Liver (tissue), 9 donors: ENCODE data around the gene CALR. TPM values are rescaled to one million over a fixed set of nuclear protein-coding genes. Genes with fewer than 3 reads are reported as not detected.
A peak's percentile ranks its signal among the peaks of the same experiment; 100 is the strongest.

Source experiments
- DNase-seq: peaks from one replicate; pipeline ENCODE4 v3.0.0-alpha.2; 2017; ENCODE audit warnings: low spot score
- H3K27ac ChIP-seq, 2 donors: one replicate each; pipeline ENCODE4 v1.7.0; 2013; ENCODE audit warnings: inconsistent platforms in 2 of 2, low read length in 2 of 2, control low read depth in 1 of 2, low read depth in 1 of 2, mild to moderate bottlenecking in 1 of 2
- H3K27me3 ChIP-seq, 4 donors: one replicate each; pipeline versions ENCODE4 v1.6.1 to v1.7.0; 2013; ENCODE audit warnings: low read length in 3 of 4, inconsistent platforms in 1 of 4, mild to moderate bottlenecking in 1 of 4, moderate library complexity in 1 of 4; ENCODE audit not compliant: control insufficient read depth in 4 of 4, insufficient read depth in 4 of 4
- H3K36me3 ChIP-seq, 4 donors: one replicate each; pipeline versions ENCODE4 v1.6.1 to v1.7.0; 2013; ENCODE audit warnings: low read length in 3 of 4, mild to moderate bottlenecking in 3 of 4, low read depth in 1 of 4, moderate library complexity in 1 of 4; ENCODE audit not compliant: control insufficient read depth in 4 of 4, insufficient read depth in 3 of 4
- H3K4me1 ChIP-seq, 4 donors: one replicate each; pipeline versions ENCODE4 v1.6.1 to v1.7.0; 2013; ENCODE audit warnings: low read length in 3 of 4, mild to moderate bottlenecking in 3 of 4, moderate library complexity in 1 of 4; ENCODE audit not compliant: control insufficient read depth in 4 of 4, insufficient read depth in 4 of 4
- H3K4me3 ChIP-seq, 3 donors: one replicate each; pipeline versions ENCODE4 v1.6.1 to v1.7.0; 2013; ENCODE audit warnings: low read length in 3 of 3, control low read depth in 1 of 3, low read depth in 1 of 3, mild to moderate bottlenecking in 1 of 3
- H3K9ac ChIP-seq, 2 donors: one replicate each; pipeline ENCODE4 v1.7.0; 2013; ENCODE audit warnings: low read length in 2 of 2, mild to moderate bottlenecking in 2 of 2, moderate library complexity in 2 of 2, control low read depth in 1 of 2, low read depth in 1 of 2
- H3K9me3 ChIP-seq, 4 donors: one replicate each; pipeline versions ENCODE4 v1.6.1 to v1.7.0; 2013; ENCODE audit warnings: low read length in 3 of 4; ENCODE audit not compliant: control insufficient read depth in 4 of 4
- ATF3 ChIP-seq: IDR thresholded peaks from 2 replicates; pipeline ENCODE4 v1.6.1; 2016; ENCODE audit warnings: antibody characterized with exemption
- CTCF ChIP-seq: fragments of 150-350 bp; IDR thresholded peaks from 2 replicates; pipeline ENCODE4 v1.5.1; 2017; ENCODE audit warnings: improper control_type of control experiment, low read depth, low read length; ENCODE audit not compliant: missing input control
- FOXA1 ChIP-seq: IDR thresholded peaks from 2 replicates; pipeline ENCODE4 v1.6.1; 2016; ENCODE audit warnings: antibody characterized with exemption
- FOXA2 ChIP-seq: IDR thresholded peaks from 2 replicates; pipeline ENCODE4 v1.6.1; 2016; ENCODE audit warnings: antibody characterized with exemption
- GABPA ChIP-seq, 2 donors: IDR thresholded peaks in 1 of 2; conservative IDR thresholded peaks in 1 of 2; 2 replicates each; pipeline ENCODE4 v1.6.1; 2016; ENCODE audit warnings: antibody characterized with exemption in 2 of 2, mild to moderate bottlenecking in 1 of 2, moderate library complexity in 1 of 2
- JUND ChIP-seq, 2 donors: IDR thresholded peaks; 2 replicates each; pipeline ENCODE4 v1.6.1; 2016; ENCODE audit warnings: antibody characterized with exemption in 2 of 2
- MAX ChIP-seq: IDR thresholded peaks from 2 replicates; pipeline ENCODE4 v1.6.1; 2016; ENCODE audit warnings: antibody characterized with exemption
- NR2F2 ChIP-seq: IDR thresholded peaks from 2 replicates; pipeline ENCODE4 v1.6.1; 2016; ENCODE audit warnings: antibody characterized with exemption
- RAD21 ChIP-seq, 2 donors: IDR thresholded peaks; 2 replicates each; pipeline ENCODE4 v1.6.1; 2016; ENCODE audit warnings: antibody characterized with exemption in 2 of 2, mild to moderate bottlenecking in 2 of 2
- REST ChIP-seq: IDR thresholded peaks from 2 replicates; pipeline ENCODE4 v1.6.1; 2016; ENCODE audit warnings: antibody characterized with exemption, mild to moderate bottlenecking
- SP1 ChIP-seq: IDR thresholded peaks from 2 replicates; pipeline ENCODE4 v1.6.1; 2018; ENCODE audit warnings: antibody characterized with exemption, mild to moderate bottlenecking
- YY1 ChIP-seq: IDR thresholded peaks from 2 replicates; pipeline ENCODE4 v1.6.1; 2016; ENCODE audit warnings: antibody characterized with exemption, mild to moderate bottlenecking
- WGBS: extraction: QIAGEN DNeasy Blood & Tissue Kit; methylation state at CpG from one replicate; pipeline ENCODE4 v1.1.7; 2013; 5-methylcytosine and 5-hydroxymethylcytosine counted together
- polyA plus RNA-seq, 2 donors: library from polyadenylated mRNA; stranded (reverse) in 1 of 2; unstranded in 1 of 2; fragments of 200-250 nt in 1 of 2; fragments of >200 nt in 1 of 2; fragmentation: Nextera tagmentation in 1 of 2; extraction: Ambion mirVana in 1 of 2; gene quantifications; one replicate each; pipeline versions ENCODE4 v1.2.1 to v1.2.3, GENCODE V29; 2013 to 2015
- total RNA-seq, 2 donors: library from RNA; depleted of rRNA; stranded (reverse); fragments of >200 nt; gene quantifications; one replicate each; pipeline ENCODE4 v1.2.3, GENCODE V29; 2014
- donor health status: healthy.
- donor health status: healthy.
- donor health status: healthy.
- donor health status: healthy.
- donor health status: healthy.

CALR gene
- total and polyA plus RNA-seq, 4 donors = 618 to 1,316 (median 1,070) TPM

GRCh38 chr19:12959481-12959880, 21.1 kb downstream of the CALR start:
- H3K4me3 ChIP-seq = no peak overlapping the region
- H3K36me3 ChIP-seq = peaks cover 0 to 2% (median 0%) of the 10 kb centered on the region in 4 donors
- 51% methylated on average over 6 of the region's 6 CpGs for WGBS
- no peak overlapping the region for H3K9ac ChIP-seq
- H3K27me3 ChIP-seq = no peaks in the 10 kb centered on the region
- no peaks in the 10 kb centered on the region for H3K9me3 ChIP-seq
- TF ChIP-seq ATF3 (peak; percentile 23), MAX (no peak)
- H3K4me1 ChIP-seq = peaks cover 5 to 13% (median 11%) of the 10 kb centered on the region in 4 donors
- no peak for DNase-seq
- H3K27ac ChIP-seq = no peak overlapping the region

GRCh38 chr19:12965017-12965811, 26.8 kb downstream of the CALR start:
- 1% methylated on average over 34 of the region's 34 CpGs for WGBS
- H3K4me3 ChIP-seq = peak overlapping the region in 2 of 3 donors; percentile 44 to 75
- no peak overlapping the region for H3K27ac ChIP-seq
- H3K9ac ChIP-seq = peak overlapping the region; percentile 29 to 84
- H3K4me1 ChIP-seq = peaks cover 0 to 15% (median 10%) of the 10 kb centered on the region in 4 donors
- TF ChIP-seq RAD21 (IDR thresholded peaks at IDR 0.05) = peak; percentile 67
- TF ChIP-seq SP1 = no peak
- no peak for TF ChIP-seq REST
- TF ChIP-seq CTCF = peak; percentile 91
- TF ChIP-seq GABPA (IDR thresholded peaks at IDR 0.05 in 1 of 2, conservative IDR thresholded peaks at IDR 0.05 in 1 of 2) = no peak
- peak; percentile 94 for DNase-seq
- no peaks in the 10 kb centered on the region for H3K27me3 ChIP-seq
- no peaks in the 10 kb centered on the region for H3K9me3 ChIP-seq
- H3K36me3 ChIP-seq = no peaks in the 10 kb centered on the region

GRCh38 chr19:12965812-12966135, 27.4 kb downstream of the CALR start:
- no peaks in the 10 kb centered on the region for H3K36me3 ChIP-seq
- H3K9me3 ChIP-seq = no peaks in the 10 kb centered on the region
- peak overlapping the region in 1 of 3 donors; percentile 44 for H3K4me3 ChIP-seq
- H3K27me3 ChIP-seq = no peaks in the 10 kb centered on the region
- WGBS = 53% methylated on average over 8 of the region's 8 CpGs
- no peak for DNase-seq
- no peak overlapping the region for H3K27ac ChIP-seq
- peak overlapping the region in 1 of 2 donors; percentile 84 for H3K9ac ChIP-seq
- H3K4me1 ChIP-seq = peaks cover 0 to 15% (median 10%) of the 10 kb centered on the region in 4 donors
- no peak for TF ChIP-seq REST
- TF ChIP-seq ATF3 = no peak
- no peak for TF ChIP-seq GABPA (IDR thresholded peaks at IDR 0.05 in 1 of 2, conservative IDR thresholded peaks at IDR 0.05 in 1 of 2)
- no peak for TF ChIP-seq FOXA1
- TF ChIP-seq JUND (IDR thresholded peaks at IDR 0.05) = no peak
- no peak for TF ChIP-seq YY1
- no peak for TF ChIP-seq FOXA2
- no peak for TF ChIP-seq CTCF
- TF ChIP-seq RAD21 (IDR thresholded peaks at IDR 0.05) = no peak
- TF ChIP-seq NR2F2 = no peak
- no peak for TF ChIP-seq SP1
